T1000 (cell line): Measurements from ENCODE around the gene ABCA10.
A peak's percentile ranks its signal among the peaks of the same experiment; 100 is the strongest.
"Not testable (repeated sequence)": the region's sequence is repeated elsewhere in the genome, so short reads cannot be mapped to it uniquely, and the experiment has no call there.

ENCODE experiments used
- DNase-seq: peaks from one replicate; lab custom pipeline; 2025; ENCODE audit warnings: mixed read lengths; lab: John Stamatoyannopoulos, UW

Gene ABCA10

GRCh38 chr17:69227541-69227940, 1.1 kb downstream of the ABCA10 start:
- DNase-seq, result no peak

GRCh38 chr17:69223809-69224208, 4.8 kb downstream of the ABCA10 start:
- no peak for DNase-seq

- DNase-seq, result no peak
These were observed 5.8 kb downstream of the ABCA10 start for GRCh38 chr17:69222707-69223258.

GRCh38 chr17:69220098-69220497, 8.5 kb downstream of the ABCA10 start:
- no peak for DNase-seq

GRCh38 chr17:69218986-69219385, 9.6 kb downstream of the ABCA10 start:
- DNase-seq, result no peak

GRCh38 chr17:69213059-69213813, 15.4 kb downstream of the ABCA10 start:
- peak; percentile 62 for DNase-seq

- no peak for DNase-seq
These were observed 20.0 kb downstream of the ABCA10 start for GRCh38 chr17:69208640-69209039.

GRCh38 chr17:69207151-69207550, 21.5 kb downstream of the ABCA10 start:
- no peak for DNase-seq

- no peak for DNase-seq
These were observed 30.4 kb downstream of the ABCA10 start for GRCh38 chr17:69198238-69198637.

GRCh38 chr17:69196105-69196653, 32.4 kb downstream of the ABCA10 start:
- not testable (repeated sequence) for DNase-seq

- DNase-seq, result no peak
These were observed 35.9 kb downstream of the ABCA10 start for GRCh38 chr17:69192754-69193153.

GRCh38 chr17:69188796-69189195, 39.8 kb downstream of the ABCA10 start:
- no peak for DNase-seq

GRCh38 chr17:69188064-69188463, 40.6 kb downstream of the ABCA10 start:
- DNase-seq, result no peak

- no peak for DNase-seq
These were observed 41.3 kb downstream of the ABCA10 start for GRCh38 chr17:69187294-69187693.

- no peak for DNase-seq
These were observed 49.2 kb downstream of the ABCA10 start for GRCh38 chr17:69179227-69179952.

- DNase-seq, result no peak
These were observed 52.2 kb downstream of the ABCA10 start for GRCh38 chr17:69176457-69176795.

GRCh38 chr17:69175625-69176456, 52.8 kb downstream of the ABCA10 start:
- DNase-seq, result no peak

GRCh38 chr17:69175262-69175624, 53.4 kb downstream of the ABCA10 start:
- DNase-seq, result no peak

- DNase-seq, result no peak
These were observed 55.5 kb downstream of the ABCA10 start for GRCh38 chr17:69173118-69173517.

- no peak for DNase-seq
These were observed 58.2 kb downstream of the ABCA10 start for GRCh38 chr17:69170377-69170776.

GRCh38 chr17:69168642-69169041, 60.0 kb downstream of the ABCA10 start:
- DNase-seq, result not testable (repeated sequence)

GRCh38 chr17:69166957-69167356, 61.7 kb downstream of the ABCA10 start:
- no peak for DNase-seq
